HG02840 (cell line): ENCODE measurements around the gene NPFF.
A peak's percentile ranks its signal among the peaks of the same experiment; 100 is the strongest.
"Not testable (repeated sequence)": the region's sequence is repeated elsewhere in the genome, so short reads cannot be mapped to it uniquely, and the experiment has no call there.

Experiments
- ATAC-seq: cut with Tn5 transposase; IDR thresholded peaks from one replicate; pipeline ENCODE4 v1.9.1; 2021; ENCODE audit warnings: mild to moderate bottlenecking, moderate library complexity, moderate number of reproducible peaks; ENCODE audit not compliant: unreplicated experiment, low FRiP score

NPFF gene

DNA sequence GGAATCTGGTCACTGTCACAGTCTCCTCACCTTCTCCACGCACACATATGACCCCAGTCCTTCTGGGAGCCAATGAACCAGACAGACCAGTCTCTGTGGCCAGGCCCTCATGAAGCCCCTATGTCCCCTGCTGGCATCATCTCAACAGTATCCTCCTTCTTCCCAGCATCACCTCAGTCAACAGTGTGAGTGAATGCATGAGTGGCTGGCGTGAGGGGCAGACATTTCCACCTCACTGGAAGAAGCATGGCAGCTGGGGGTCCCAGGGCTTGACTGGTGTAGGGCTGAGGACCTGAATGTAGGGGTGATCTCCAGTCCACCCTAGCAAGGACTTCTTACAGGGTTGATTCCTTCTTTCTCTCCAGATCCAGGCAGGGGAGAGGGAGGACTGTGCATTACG lies 9.8 kb downstream of the NPFF start:
- ATAC-seq: no peak

DNA sequence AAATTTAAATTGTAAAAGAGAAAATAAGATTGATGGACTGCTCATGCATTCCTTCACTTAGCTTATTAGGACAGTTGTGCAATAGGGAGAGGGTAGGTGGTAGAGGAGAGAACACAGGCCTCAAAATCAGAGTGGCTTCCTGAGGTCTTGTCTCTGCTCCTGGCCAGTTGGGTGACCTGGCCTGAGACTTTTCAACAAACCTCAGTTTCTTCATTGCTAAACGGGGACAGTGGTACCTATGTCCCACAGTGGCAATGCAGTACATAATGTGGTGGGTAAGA lies 10.6 kb downstream of the NPFF start:
- ATAC-seq: no peak

DNA sequence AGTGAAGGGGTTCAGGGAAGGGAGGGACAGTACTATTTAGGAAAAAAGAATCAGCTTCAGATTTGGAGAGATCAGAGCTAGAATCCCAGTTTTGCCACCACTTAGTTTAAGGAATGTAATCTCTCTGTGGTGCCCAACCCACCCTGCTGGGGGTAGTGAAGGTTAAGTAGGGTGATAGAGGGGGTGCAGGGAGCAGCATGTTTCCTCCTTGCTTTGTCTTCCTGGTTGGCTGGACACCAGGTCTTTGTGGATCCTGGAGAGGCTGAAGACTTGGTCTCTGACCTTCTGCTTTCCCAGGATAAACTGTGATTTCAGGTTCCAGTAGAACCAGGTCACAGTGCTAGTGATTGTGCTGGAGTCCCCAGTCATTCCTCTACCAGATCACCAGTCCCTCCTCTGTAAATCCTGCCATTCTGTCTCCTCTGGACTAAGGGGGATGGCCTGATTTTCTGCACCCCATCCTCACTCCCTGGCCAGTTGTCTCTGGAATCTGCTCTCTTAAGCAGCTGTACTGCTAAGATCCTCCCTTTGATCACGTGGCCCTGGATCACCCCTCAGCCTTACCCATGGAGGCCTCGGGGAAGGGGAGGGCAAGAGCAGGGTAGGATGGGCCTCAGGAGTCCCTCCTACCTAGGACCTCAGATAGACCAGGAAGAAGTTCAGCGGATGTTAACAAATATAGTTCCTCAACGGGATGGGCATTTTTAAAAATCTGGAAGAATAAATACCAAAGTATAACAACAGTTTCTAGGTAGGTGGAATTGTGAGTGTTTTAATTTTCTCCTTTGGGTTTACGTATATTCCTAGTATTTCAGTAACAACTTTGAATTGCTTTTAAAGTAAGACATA lies 11.2 kb downstream of the NPFF start:
- ATAC-seq: no peak

DNA sequence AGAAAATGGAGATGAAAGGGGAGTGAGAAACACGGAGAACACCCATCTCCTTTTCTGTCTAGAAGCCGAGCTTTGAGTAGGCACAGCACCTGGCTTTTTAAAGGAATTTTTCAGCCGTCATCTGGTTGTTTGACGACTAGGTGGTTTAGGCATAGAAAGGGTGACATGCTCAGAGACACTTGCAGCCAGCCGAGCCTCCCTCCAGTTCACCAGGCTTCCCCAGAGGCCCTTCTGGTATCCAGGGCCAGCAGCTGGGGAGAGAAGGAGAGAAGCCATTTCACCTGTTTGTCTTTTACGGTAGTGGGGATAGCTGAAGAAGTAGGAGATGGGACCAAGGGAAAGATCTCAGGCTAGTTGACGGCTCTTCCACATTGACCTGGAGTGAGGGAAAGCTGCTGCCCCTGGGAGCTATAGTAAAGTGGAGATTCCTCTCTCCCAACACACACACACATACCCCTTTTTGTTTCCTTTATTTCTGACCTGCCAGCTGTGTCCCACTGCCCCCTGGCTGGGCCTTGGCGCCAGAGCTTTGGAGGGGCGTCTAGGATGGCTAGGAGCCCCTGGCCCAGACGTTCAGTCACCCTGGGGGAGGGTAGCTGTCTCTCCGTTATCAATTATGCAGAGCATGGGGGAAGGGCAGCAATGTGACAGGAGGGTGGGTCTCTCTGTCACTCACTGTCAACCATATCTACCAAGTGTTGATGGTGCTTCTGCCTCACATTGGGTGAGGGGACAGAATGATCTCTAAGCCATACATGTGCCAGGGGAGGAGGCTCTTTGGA lies 13.5 kb downstream of the NPFF start:
- ATAC-seq: no peak

DNA sequence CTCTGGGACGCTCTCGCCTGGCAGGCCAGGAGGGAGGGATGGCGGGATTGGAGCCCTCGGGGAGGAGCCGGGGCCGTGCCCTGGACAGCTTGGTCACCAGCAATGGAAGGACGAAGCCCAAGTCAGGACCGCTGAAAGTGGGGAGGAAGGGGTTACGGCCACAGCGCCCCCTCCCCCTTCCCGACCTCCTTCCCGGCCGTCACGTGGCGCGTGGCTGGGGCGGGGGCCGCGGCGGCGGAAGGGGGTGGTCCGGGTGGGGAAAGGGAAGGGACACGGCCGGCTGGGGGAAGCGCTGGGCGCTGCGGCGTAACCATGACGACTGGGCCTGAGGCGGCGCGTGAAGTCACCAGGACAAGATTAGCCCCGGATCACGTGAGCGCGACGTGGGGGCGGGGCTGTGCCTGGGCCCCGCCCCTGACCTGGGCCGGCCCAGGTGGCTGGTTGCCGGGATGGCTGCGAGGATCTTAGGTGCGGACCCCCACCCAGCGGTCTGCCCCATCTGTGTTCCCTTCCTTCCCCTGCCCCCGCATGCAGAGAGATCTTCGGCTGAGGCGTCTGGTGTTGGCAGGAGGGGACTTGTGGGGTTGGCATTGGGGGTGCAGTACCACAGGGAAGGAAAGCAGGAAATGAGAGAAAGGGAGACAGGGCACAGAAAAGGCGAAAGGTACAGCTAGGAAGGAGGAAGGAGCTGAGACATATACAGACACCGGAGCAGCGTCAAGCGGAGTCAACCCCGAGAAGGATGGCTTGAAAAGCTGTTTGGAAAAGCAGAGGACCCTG lies 14.3 kb downstream of the NPFF start:
- ATAC-seq: peak; percentile 84

DNA sequence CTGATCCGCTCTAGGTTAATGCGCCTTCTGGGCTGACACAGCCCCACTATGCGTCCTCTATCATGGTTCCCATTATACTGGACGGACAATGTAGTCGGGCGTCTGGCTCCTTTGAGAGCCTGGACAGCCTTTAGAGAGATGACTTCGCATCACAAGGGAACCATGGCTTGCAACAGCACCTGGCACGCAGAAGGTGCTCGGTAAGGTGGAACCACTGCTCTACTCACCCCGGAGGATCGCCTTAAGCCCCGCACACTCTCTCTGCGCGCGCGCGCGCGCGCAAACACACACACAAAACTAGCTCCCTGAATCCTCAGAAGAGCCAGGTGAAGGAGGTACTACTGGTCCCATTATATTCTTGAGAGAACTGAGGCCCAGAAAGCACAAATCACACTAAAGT lies 15.1 kb downstream of the NPFF start:
- no peak for ATAC-seq

DNA sequence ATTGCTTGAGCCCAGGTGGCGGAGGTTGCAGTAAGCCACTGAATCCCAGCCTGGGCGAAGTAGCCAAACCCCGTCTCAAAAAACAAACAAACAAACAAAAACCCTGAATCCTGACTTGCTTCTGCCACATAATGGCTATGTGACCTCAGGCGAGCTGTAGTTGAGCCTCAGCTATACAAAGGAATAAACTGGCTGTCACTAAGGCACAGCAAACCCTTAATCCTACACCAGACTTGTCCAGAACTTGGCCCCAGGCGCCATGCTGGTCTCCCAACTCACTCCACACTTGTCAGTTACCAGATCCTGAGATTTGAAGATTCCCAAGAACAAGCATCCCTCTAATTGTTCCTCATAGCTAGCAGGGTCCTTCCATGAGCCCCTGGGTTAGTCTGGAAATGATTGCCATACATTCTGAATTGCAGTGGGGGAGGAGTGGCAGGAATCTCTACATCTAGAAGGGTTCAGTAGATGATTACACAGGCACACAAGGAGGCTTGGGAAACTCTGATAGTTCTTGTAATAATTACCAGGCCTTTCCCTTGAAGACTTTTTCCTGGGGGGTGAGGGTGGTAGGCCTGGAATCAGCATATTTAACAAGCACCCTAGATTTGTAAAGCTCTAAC lies 17.9 kb downstream of the NPFF start:
- ATAC-seq: no peak

DNA sequence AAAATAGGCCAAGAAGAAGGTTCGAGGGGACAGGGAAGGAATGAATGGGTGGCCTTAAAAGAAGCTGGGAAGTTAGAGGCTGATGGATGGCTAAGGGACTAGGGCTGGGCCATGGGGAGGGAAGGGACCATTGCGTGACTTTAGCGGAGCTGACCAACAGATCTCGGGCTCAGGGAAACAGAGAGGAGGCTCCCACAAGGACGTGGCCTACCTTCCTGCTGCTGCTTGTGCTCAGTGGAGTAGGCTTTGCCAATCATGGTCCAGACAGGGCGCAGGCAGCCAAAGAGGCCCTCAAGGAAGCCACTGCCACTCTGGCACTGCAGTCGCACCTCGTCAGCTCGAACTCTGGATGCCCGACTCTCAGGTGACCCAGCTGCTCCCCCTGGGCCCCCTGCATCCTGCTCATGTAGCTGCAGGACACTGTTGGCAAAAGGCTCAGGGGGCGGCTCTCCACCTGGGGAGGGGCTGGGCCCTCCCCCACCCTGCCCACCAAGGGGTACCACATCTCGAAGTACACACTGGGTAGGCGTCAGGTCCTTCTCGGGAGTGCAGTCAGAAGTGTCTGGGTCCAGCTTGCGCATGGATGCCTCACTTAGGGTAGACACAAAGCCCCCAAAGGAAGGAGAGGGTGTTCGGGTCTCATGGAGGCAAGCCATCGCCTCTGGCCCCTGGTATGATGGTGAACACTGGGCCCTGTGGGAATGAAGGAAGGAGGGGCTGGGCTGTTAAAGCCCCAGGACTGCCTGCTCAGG lies 20.4 kb downstream of the NPFF start:
- ATAC-seq: no peak

DNA sequence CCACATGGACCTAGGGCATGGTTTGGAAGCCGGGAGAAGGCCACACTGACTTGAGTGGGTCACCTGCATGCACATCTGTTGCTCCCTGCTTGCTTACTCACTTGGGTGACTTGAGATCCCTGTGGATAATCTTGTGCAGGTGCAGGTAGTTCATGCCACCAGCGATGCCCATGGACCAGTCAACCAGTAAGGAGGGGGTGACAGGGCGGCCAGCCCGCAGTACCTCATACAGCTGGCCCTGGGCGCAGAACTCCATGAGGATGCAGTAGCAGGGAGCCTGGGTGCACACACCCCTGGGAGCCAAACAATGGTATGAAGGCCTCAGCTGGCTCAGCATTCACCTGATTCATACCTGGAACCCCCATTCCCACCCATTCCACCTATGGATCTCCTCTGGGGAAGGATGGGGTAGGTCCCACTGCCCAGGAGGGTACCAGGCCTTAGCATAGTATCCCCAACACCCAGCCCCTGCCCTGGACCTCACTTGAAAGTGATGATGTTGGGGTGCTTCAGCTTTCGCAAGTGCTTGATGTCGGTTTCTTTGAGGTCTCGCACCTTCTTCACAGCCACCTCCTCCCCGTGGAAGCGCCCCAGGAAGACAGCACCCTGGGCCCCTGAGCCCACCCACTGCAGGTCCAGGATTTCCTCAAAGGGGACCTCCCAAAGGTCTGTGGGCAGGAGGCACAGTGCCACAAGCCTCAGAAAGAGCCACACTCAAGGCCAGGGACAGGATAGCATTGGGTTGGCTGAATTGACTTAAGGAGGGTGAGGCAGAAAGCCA lies 21.1 kb downstream of the NPFF start:
- no peak for ATAC-seq

DNA sequence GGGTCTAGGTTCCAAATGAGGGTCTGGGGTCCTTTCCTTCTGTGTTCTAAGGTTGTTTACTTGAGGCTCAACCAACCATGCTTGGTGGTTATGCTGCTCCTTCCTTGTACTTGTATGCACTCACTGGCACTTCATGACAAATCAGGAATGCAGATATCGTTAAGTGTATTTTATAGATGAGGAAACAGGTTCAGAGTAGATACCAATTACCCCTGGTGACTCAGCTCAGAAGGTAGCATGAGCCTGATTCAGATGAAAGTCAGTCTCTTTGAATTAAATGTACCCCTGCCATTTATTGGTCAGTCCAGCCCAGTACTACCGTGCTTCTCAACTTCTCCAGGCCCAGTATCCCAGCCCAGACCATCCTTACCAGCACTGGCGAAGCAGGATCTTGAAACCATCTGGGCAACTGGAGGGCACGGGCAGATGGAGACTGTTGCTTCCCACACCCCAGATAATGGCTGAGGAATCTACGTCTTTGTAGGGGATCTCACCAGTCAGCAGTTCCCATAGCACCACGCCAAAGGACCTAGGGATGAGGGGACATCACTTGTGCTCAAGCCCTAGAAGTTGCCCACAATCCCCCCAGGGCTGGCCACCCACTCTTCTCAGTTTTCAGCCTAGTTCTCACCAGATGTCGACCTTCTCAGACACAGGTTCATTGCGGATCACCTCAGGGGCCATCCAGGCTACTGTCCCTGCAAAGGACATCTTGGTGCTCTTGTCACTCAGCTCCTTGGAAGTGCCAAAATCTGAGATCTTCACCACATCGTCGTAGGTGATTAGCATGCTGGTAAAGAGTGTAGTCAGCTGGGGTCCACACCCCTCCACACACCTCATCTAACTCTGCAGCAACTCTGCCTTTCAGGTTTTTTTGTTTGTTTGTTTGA lies 22.4 kb downstream of the NPFF start:
- ATAC-seq: no peak

DNA sequence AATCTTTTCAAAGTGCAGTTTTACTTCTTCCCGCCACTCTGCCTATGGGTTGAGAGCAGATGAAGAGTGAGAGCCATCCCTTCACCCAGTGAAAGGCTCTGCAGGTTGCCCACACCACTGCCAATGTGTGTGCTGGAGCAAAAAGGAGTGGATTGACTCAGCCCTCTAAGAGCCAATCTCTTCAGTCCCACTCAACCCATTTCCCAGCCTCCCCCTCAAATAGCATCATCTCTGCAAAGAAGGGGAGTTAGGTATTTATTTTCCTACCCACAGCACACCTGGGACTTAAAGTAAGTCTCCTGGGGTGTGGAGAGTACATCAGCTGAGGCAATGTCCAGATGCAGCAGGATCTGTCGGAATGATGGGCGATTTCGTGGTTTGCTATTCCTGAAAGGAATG lies 23.3 kb downstream of the NPFF start:
- no peak for ATAC-seq

DNA sequence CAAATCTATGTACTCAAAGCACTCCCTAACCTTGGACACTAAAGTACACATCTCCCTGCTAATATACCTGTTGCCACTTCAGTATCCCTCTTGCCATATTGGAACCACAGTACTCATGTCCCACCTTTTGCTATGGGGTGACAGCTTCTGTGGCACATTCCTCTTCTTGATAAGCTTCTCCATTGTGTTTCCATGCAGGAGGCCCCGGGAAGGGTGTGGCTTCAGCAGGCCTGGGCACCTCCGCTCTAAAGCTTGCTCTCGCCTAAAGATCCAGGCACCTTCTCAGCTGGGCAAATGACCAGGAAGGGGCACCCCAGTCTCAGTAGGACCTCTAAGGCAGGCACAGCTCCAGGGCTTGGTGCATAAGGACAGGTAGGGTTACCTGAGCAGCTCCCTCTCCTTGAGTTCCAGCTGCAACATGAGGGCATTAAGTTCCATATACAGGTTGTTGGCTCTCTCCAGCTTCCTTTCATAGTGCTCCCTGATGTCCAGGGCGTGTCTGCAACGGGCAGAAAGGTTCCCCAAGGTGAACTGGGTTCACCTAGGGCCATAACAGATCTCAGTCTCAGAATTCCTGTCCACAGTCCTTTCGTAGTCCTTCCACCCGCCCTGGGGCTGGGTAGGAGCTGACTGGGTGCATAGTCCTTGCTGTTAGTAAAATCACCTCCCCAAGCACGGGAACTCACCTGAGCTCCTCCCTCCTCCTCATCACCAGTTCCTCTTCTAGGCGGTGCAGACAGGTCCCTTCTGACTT lies 23.9 kb downstream of the NPFF start:
- no peak for ATAC-seq

DNA sequence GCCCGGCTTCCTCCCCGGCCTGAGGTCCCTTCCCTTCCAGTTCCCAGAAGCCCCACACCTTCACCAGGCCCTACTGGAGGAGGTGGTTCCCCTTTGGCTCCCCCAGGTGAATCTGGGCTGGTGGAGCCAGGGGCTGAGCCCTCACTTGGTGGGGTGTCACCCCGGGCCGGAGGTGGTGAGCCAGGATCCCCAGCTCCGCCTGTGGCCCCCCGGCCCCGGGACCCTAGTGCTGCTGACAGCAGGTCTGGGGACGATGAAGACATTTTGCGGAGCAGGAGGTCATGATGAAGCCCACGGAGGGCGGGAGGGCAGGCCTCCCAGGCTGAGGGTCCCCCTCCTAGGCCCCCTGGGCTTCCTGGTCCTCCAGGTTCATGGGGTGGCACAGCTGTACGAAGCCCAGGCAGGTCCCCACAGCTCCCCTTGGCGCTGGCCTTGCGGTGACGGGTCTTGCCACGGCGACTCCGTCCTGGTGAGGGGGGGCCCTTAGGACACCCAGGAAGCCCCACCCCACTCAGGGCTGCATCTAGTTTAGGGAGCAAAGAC lies 24.6 kb downstream of the NPFF start:
- no peak for ATAC-seq

DNA sequence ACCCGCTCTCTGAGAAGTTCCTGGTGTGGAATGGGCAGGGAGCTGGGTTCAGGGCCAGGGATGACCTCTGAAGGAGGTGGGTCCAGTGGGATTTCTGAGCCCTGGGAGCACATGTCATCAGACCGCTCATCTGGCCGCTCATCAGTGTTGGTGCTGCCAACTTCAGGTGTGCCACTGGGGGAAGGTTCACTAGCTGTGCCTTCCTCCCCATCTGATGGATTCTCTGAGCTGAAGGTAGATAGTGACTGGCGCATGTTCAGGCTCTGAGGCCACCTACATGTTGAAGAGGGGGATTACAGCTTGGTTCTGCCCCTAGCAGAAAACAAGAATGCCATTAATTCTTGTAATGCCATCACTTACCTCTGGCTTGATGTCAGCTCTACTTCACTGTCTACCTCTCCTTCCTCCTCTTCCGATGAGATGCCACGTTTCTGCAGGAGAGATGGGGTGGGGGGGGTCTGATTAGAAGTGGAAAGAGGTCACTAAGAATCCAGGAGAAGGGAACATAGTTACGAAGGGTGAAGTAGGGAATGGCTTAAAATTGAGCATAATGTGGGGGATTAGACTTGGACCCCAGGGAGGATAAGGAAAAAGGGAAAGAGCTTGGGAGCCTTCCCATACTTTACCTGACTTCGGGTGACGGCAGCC lies 25.2 kb downstream of the NPFF start:
- no peak for ATAC-seq

DNA sequence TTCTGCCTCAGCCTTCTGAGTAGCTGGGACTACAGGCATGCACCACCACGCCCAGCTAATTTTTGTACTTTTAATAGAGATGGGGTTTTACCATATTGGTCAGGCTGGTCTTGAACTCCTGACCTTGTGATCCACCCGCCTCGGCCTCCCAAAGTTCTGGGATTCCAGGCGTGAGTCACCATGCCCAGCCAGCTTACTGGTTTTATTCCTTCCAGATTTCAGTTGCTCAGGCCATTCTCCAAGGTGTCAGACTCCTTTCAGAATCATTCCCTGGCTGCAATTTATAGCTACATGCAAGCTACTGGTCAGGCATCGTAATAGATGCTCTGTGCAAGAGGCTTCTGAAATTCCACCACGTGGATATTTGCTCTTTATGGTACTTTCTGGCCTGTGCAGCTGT lies 25.8 kb downstream of the NPFF start:
- ATAC-seq: not testable (repeated sequence)

DNA sequence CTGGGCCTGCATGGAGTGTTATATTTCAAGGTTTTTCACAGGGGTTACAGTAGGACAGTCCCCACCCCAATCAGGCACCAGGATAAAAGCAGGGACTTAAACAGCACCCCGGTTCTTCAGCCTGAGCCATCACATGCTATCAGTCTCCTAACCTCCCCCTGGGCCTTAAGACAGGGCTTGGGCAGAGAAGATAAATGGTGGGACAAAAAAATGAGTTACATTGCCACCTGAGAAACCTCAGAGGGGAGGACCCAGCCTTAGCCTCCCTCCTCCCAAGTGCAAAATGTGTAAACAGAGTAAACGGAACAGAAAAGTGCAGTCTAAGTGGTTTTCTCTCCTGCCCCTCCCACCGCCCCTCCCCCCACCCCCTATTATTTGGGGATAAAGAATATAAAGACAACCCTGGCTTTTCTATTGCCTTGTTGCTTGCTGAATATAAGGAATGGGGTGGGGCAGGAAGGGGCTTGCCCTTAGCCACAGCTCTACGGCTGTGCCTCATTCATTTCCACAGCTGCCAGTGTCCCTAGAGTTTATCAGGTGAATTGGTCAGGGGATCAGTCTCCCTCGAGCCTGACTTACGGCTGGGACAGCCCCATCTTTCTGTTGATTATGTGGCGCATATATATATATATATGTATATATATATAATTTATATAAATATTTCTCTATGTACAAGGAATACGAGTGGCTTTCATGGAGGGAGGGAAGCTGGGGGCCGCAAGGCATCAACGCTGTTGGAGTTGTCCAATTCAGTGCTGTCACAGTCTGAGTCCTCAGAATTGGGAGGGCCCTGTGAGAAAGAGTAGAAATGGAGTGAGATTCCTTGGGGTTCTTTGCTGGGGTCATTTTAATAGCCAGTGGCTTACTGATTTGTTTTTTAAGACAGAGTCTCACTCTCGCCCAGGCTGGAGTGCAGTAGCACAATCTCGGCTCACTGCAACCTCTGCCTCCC lies 26.5 kb downstream of the NPFF start:
- ATAC-seq: no peak
